Measurements from ENCODE around the gene SART3.

GRCh38 chr12:108578813-108579212, 17.8 kb upstream of the SART3 start:
- TF ChIP-seq CTCF (IDR thresholded peaks at IDR 0.05; ENCODE audit: low read depth, low read length, missing input control) = no peak
- TF ChIP-seq ATF3 (IDR thresholded peaks at IDR 0.05) = no peak
- TF ChIP-seq YY1 (IDR thresholded peaks at IDR 0.05) = no peak
- TF ChIP-seq JUND (IDR thresholded peaks at IDR 0.05) = no peak
- no peak for TF ChIP-seq ZBTB33 (IDR thresholded peaks at IDR 0.05)
- TF ChIP-seq REST (IDR thresholded peaks at IDR 0.05) = no peak
- no peak for TF ChIP-seq HNF4A (conservative IDR thresholded peaks at IDR 0.05)
- TF ChIP-seq HNF4G (IDR thresholded peaks at IDR 0.05) = no peak
- TF ChIP-seq RAD21 (IDR thresholded peaks at IDR 0.05) = no peak
- no peak for TF ChIP-seq TAF1 (conservative IDR thresholded peaks at IDR 0.05)

Data from liver (tissue), 3 donors.